Measurements from ENCODE around the gene ZNF423.

Gene ZNF423

DNA sequence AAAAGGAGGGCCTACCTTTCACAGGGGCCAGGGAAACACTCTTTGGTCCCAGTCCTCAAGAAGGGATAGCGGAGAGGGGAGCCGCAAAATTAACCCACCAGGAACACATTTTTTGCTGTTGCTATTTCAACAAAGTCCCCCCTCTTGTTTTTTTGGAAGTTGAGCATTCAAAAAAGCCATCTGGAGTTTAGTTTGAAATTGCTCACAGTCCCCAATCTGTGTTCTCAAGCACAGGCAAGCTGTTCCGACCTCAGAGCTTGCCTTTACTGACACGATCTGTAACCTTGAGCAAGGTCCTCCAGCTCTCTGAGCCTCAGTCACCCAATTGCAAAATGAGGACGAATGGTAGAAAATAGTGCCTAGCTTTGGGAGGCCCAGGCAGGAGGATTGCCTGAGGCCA lies 131.1 kb downstream of the ZNF423 start:
- DNase-seq (ENCODE audit: low spot score): no peak

DNA sequence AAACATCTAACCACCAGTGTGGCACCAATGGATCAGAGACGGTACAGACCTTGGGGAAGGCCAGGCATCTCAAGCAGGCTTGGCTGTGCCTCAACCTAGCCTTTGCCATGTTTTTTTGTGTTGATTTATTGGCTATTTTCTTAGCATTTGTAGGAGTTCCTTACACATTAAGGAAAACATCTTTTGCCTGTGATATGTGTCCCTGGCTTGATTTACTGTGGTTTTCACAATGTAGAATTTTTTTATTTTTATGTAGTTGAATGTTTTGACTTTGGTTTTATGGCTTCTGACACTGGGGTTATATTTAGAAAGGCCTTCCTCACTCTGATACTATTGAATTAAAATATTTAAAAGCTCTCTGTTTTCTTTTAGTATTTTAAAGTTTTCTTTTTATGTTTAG lies 132.6 kb downstream of the ZNF423 start:
- no peak for DNase-seq (ENCODE audit: low spot score)

DNA sequence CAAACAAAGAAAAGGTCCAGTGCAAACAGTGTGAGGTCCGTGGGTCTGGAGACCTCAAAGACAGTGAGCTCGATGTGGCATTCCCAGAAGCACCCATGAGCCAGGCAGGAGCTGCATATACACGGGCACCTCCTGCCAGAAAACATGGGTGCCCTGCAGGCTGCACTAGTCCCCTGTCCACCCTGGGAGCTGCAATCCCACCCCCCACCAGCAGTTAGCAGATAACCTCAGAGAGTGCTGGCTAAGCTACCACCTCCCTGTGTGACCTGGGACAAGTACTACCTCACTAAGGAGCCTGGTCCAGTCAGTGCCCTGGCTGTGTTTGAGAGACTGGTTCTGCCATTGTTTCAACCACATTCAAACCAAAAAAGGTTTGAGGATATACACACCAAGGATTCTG lies 135.7 kb downstream of the ZNF423 start:
- DNase-seq (ENCODE audit: low spot score): no peak

DNA sequence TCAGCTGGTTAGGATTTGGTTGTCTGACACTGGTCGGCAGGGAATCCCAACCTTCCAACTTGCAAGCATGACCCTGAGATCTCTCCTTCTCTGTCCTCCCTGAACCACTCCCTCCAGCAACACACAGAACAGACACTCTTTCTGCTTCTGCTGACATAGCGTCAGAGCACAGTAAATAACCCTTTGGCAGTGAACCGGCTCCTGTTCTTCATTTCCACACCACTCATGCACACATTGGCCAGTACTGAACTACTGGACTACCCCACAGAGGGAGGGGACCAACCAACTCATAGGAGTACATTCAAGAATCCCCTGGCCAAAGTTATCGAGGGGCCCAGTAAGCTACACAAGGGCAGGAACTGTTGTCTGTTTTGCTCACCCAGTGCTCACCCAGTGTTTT lies 138.2 kb downstream of the ZNF423 start:
- no peak for DNase-seq (ENCODE audit: low spot score)

DNA sequence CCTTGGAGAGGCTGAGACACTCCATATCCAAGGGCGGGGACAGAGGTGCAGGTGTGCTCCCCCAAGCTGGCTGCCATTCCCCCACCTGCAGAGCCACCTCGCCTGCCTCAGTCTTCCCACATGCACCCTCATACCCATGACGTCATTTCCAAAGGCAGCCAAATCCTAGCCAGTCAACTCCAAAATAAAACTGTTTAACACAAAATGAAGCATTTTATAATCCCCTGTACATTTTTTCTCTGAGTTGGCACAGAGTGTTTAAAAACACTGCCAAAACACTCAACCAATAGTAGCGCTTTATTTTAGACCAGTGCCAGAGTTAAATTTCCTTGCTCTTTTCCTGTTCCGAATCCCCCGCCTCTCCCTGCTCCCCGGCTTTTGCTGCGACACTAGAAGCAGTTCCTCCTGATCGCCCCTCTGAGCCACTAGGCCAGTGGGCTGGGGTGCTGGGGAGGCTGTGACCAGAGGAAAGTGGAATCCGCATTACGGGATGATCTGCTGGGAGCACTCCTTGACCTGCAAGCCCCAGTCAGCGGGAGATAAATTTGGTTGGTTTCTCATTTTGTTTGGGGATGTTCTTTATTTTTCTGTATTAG lies 139.5 kb downstream of the ZNF423 start:
- no peak for DNase-seq (ENCODE audit: low spot score)

DNA sequence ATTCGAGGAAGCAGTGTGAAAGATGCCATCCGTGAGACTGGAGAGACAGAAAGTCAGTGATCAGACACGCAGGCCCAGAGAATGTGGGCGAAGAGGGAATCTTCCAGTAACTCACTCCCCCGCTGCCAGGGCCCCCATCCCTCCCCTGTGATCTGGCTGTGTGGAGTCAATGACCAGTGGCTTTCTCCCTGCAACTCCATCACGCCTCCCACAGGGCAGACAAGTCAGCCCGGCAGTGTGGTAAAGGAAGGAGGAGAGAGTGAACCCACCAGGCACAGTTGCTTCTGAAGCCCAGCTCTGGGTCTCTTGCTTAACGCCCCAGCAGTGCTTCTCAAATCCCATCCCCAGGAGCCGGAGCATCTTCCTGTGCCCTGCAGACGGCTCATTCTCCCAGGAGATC lies 142.1 kb downstream of the ZNF423 start:
- DNase-seq (ENCODE audit: low spot score): no peak

DNA sequence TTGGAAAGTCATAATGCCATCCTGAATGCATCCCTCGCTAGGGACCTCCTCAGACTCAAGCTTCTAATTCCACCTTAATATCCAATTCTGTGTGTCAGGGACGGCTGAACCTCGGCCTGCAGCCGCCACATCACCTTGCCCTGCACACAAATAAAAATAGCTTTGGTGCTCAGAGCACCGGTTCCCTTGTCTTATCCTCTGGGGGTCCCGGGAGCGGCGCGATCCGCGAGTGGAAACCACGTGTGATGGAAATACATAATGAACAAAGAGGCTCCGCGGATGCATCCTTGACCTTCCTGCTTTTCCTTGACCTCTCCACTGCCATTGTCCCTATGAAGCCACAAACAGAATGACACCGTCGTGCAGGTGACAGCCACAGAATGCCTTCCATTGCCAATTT lies 143.4 kb downstream of the ZNF423 start:
- DNase-seq (ENCODE audit: low spot score): no peak

DNA sequence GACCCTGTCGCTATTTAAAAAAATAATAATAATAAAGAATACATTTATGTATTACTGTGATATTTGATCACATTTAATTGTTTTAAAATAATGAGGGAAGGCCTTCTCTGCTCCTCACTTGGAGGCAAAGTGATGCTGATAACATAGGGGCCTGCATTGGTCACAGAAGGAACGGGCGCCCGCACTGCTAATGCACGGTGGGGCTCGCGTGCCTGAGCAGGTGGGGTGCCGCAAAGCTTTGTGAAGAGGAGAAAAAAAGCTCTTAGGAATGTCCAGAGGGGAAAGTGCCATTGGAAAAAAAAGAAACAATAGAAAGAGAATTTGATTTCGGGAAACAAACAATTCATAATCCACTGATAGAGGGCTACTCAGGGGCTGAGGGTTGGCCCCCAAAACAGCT lies 143.8 kb downstream of the ZNF423 start:
- DNase-seq (ENCODE audit: low spot score): no peak

DNA sequence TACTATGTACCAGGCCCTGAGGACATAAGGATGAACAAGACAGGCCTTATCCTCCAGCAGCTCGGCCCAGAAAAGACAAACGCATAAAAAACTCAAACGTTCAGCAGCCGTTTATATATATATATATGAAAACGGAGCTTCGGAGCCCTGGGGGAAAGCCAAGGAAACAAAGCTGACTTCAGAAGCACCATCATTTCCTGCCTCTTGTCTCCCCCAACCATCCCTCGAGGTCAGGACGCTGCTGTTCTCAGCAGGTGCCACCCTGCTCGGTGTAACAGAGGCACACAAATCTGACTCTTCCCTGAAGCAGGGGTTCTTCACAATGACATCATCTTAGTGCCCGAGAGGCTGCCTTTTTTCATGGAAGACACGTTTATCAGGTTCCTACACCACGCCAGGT lies 146.9 kb downstream of the ZNF423 start:
- no peak for DNase-seq (ENCODE audit: low spot score)

DNA sequence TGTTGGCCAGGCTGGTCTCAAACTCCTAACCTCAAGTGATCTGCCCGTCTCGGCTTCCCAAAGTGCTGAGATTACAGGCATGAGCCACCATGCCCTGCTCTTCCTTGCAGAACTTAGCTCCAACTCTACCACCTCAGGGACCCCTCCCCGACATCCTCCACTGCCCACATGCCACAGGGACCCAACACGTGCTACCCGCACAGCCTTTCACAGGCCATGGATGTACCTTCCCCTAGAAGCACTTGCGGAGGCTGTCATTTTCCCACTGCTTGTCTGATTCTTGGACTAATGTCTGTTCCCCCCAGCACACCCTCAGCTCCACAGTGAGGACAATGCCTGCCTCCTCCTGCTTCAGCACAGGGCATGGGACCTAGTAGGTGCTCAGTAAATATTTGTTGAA lies 147.4 kb downstream of the ZNF423 start:
- DNase-seq (ENCODE audit: low spot score): no peak

DNA sequence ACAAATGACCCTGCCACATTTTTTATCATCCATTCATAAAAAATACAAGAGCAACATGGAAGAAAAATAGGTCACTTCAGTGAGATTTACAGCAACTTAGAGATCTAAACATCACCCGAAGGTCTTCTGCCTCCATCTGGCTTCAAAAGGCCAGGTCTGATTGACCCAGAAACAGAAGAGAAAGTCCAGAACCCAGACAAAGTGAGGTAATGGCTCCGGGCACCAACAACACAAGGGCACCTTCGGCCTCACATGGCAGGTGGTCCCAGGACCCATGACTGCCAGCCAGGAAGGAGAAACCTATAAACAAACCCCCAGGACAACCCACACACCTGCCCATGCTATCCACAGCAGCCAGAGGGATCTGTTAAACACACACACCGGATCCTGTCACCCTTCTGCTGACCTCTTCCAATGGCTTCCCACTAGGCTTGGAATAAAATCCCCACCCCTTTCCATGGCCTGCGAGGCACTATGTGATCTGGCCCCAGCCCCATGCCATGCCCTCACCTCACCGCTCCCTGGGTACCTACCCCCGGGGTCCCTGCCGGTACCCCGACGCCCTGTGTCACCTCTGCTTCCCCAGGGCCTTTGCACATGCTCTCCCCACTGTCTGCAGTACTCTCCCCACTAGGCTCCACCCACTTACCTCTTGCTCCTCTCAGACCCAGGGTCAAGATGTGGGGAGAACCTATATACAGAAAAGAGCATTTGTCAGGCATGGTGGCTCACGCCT lies 149.1 kb downstream of the ZNF423 start:
- no peak for DNase-seq (ENCODE audit: low spot score)

DNA sequence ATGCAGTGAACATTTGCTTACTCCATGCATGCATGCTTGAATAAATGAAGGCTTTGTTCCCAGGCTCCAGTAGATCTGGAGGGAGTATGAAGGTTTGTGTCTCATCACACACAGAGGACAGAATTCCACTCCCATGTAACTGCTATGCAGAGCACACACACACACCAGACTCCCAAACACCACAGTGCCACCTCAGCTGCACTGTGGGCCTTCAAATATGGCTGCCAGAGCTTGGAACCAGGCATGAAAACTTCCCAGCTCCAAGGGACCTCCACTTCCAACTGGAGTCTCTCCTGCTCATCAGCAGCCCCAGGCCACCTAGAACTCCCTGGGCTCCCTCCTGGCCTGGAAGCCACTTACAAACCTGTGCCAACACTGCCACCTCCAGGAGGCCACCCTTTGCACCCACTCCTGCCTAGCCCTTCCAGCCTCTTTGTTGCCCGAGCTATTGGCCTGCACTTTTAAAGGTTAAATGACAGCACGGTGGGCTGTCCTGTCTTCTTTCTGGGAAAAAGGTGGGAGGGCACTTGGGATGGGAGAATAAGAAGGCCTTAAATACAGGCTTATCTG lies 151.2 kb downstream of the ZNF423 start:
- no peak for DNase-seq (ENCODE audit: low spot score)

DNA sequence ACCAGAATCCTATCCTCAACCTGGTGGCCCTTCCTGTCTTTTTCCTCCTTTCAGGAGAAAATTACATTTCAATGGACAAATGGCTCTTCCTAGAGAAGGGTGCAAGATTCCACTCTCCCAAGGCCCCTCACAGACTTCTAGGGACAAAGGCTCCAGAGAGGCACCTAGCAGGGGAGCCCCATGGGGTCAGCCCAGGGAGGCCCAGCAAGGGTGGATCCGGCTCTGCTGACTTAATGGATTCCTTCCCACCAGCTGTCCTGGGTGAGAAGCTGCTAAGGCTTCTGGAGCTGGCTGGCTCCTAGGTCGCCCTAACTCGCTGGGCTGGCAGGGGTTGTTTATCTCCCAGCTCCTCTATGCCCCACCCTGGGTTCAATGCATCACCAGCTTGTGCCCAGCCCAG lies 152.4 kb downstream of the ZNF423 start:
- no peak for DNase-seq (ENCODE audit: low spot score)

DNA sequence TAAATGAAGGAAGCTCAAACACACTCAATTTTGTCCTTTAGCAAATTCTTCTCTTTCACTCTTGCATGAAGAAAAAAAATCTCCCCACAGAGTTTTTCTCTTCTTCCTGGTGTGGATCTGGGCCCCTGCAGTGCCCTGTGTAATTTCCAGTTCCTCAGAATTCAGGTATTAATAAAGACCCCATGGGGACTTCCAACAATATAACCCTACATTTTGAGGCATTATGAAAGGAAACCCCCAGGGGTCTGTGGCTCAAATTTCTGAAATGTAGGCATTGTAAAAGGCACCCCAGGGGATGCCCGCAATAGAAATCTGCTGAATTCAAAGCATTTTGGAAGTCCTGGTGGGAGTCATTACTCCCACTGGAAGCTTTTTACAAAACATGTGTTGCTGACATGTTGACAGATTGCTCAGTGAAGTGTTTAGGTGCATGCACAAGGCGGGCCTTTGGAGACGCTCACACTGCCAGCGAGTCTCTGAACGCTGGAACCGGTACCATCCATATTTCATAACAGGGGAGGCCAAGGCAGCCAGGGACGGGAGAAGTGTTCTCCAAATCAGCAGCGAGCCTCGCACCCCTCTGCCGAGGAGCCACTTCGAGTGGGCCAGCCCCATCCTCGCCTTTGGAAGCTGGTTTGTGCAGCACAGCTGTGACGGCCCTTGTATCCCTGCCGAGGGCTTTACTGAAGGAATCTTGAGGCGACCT lies 154.0 kb downstream of the ZNF423 start:
- DNase-seq (ENCODE audit: low spot score): no peak

DNA sequence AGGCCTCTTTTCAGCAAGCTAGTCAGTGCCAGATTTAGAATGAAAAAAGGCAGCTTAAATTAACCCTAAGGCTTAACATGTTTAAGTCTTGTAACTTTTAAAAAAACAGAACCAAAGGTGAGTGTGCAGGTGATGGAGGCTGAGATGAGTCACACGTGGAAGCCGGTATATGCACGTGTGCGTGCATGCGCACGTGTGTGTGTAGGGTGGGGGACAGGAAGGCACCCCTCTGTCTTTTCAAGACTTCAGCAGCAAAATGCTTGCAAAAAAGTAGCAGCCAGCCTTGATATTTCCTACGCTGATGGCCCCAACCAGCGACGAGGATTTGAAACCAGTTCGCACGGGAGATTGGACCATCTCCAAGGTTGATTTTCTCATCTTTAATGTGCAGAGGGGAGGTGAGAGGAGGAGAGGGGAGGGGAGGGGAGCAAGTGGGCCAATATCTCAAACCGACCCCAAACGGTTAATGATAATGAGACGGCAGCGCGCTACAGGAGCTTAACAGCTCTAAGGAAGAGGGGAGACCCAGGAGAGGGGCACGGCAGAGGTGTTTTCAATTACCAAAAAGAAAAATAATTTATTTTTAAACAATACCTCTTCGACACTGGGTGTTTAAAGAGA lies 154.7 kb downstream of the ZNF423 start:
- DNase-seq (ENCODE audit: low spot score): no peak

DNA sequence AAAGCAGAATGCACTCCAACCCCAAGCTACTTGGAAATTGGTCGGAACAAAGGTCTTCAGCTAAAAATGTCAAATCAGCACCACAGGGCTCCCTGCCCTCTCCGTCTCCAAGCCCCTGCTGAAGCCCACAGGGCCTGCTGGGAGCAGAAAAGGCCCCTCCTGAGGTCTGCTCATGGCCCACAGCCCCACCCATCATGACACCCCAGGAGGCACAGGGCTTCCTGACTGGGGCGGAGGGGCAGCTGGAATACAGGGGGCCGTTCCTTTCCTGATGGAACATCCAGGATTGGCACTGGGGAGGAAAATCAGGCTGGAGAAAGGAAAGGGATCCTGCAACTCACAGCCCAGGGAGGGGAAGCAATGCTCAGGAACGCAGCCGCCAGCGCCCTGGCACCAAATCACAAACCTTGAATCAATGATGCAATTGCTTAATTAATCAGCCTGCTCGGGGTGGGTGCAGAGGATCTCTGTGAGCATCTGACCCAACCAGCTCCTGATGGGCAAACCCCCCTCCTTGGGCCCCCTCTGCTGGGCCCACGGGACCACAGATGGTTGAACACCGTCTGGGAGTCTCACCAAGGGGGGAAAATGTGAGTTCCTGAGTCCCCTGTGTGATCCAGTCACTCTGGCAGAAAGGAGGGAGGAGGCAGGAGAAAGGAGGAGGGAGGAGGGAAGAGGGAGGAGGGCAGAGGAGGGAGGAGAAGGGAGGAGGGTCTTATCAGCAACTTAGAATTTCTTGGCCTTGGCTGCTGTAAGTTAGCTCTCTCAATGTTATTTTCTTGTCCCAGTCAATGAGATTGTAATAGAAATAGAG lies 155.5 kb downstream of the ZNF423 start:
- no peak for DNase-seq (ENCODE audit: low spot score)

DNA sequence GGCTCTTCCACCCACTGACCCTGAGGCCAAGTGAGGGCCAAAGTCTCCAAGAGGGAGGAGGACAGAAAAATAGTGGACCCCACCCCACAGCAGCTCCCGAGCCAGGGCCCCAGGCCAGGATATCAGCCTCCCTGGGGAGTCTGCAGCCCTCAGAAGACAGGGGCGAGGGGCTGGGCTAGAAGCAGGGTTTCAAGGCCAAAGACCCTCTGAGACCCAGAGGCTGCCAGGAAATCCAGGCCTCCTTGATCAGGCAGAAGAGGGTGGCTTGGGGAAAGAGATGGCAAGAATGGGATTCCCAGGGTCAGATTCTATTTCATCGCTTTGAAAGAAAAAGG lies 156.1 kb downstream of the ZNF423 start:
- DNase-seq (ENCODE audit: low spot score): no peak

DNA sequence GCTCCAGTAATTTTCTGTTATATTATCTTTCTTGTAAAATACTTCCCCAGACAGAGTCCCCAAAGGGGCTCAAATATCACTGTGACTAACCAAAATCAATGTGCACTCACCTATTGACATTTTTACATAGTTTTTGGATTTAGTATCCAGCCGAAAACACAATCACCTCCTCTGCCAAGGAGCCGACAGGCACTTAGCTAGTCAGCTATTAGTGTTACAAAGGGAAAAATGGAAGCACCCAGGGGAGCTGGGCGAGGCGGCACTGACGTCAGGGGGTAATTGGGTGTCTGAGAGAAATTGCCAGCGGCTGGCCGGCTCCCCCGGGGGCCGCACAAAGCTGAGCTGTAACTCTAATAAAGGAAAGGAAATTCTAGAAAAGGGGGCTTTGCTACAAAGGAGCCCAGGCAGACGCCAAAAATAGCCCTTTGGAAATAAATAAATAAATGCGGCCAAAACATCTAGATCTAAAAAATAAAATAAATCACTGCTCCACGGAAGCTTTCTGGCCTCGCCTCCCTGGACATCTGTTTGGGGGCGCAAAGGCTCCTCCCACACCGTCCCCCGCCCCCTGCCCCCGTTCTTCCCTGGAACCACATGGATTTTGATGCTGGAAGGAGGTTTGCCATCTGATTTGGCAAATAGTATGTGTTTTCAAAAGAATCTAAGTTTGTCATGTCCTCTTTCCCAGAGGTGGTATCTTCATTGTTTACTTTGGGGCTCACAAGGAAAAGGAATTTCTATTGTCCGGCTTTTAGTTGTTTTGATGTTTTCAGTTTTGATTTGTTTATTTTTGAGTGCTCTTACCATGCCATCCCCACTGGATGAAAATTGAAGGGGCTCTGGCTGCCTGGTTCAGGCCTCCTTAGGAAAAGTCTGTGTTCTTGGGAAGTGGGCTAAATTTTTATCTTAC lies 156.7 kb downstream of the ZNF423 start:
- DNase-seq (ENCODE audit: low spot score): no peak

DNA sequence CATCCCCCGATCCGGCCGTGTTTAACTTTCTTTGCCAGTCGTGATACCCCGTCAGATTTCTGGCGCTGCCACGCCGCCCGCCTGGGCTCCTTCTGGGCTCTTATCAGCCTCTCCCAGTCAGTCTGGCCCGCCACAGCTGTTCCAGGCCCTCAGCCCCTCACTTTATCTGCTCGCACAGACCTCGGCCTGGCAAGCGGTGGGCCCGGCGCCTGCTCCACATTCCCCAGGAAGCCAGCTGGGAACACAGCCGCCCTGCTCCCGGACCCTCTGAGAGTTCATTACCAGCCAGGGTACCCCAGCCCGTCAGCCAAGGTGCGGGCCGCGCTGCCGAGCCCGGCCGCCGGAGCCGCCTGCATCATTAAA lies 157.5 kb downstream of the ZNF423 start:
- DNase-seq (ENCODE audit: low spot score): no peak

DNA sequence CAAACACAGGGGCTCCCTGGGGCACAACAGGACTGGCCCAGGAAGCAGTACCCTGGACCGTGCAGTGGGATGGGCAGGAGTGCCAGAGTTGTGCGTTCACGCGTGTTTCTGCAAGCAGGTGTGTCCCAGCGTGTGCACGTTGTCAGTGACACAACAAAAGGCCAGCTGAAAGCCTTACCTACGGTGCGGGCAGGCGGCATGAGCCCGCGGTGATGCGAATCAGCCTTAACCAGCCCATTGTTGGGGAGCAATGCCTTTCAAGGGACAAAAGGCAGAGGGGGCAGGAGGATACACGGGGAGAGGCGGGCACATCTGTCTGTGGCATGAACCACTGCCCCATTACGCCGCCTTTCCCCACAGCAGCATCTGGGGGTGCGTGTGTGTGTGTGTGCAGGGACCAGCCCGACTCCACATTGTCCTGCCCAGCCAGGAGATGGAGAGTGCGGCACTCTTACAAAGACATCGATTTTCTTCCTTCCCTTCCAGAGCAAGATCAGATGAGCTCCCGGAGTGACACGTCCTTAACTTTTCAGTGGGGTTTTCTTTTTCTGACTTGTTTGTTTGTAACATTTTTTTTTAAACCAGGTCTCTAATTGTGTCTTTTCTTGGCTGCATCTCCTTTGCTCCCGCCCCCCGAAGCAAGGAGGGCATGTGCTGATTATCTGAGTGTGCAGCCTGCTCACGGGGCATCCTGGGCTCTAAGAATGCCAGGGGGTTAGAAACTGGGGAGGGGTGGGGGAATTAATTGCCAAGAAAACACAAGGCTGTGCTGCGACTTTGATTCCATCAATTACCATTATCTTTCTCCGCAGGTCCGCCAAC lies 158.1 kb downstream of the ZNF423 start:
- DNase-seq (ENCODE audit: low spot score): no peak

Data from activated CD4-positive, alpha-beta T cell treated with anti-CD3 and anti-CD28 coated beads, Interleukin-2, Interleukin-4, amounts not matched to agents 100 ng/mL and 50 ng/mL, durations not matched to agents 16 hours and 8 hours (primary cell).